ENCODE data around the gene FIG4. TPM values are rescaled to one million over a fixed set of nuclear protein-coding genes. Genes with fewer than 3 reads are reported as not detected.

Gene FIG4
- total and polyA plus RNA-seq, 2 of the 4 experiments (the other 2 are of a cell fraction) = 12.1 to 15.4 TPM

- Histone ChIP-seq H3K27me3 (ENCODE audit: control insufficient read depth, insufficient read depth, low read length) (no peaks in the 10 kb centered on the region), H2BK20ac (ENCODE audit: low read depth, low read length) (peak overlapping the region; percentile 71; the same call in 1 of the 2 replicates), H3K56ac (ENCODE audit: extremely low read depth, insufficient read depth, low read length) (no peak overlapping the region), H4K91ac (ENCODE audit: insufficient read depth, low read depth, low read length) (peak overlapping the region; percentile 70; the same call in 1 of the 2 replicates), H3K18ac (ENCODE audit: low read depth, low read length) (no peak overlapping the region), H2AFZ (replicated peaks; ENCODE audit: low read length, poor library complexity) (no peak overlapping the region), H3K9me1 (ENCODE audit: insufficient read depth, low read length) (0 out of 2 replicates have a peak, but pooled peaks cover 4% of the 10 kb centered on the region), H2AK5ac (ENCODE audit: low read depth, low read length) (no peak overlapping the region), H2BK120ac (ENCODE audit: low read depth, low read length) (peak overlapping the region; percentile 70), H3K4me3 (ENCODE audit: insufficient read depth, low read depth, low read length) (no peak overlapping the region), H2AK9ac (replicated peaks; ENCODE audit: low read depth, low read length, poor library complexity) (no peak overlapping the region), H2BK15ac (ENCODE audit: low read depth, low read length) (0 out of 3 replicates have a peak overlapping the region, but pooled peaks have one; percentile 10), H4K8ac (ENCODE audit: low read depth in 2 of 2, low read length in 2 of 2) (no peak overlapping the region; a peak in 1 of 4 replicates), H4K20me1 (ENCODE audit: insufficient read depth, low read length) (no peaks in the 10 kb centered on the region), H3K4me1 (ENCODE audit: control insufficient read depth, insufficient read depth, low read length) (peaks cover 5% of the 10 kb centered on the region), H3K9me3 (ENCODE audit: control insufficient read depth, insufficient read depth, low read length) (no peaks in the 10 kb centered on the region), H3K4ac (ENCODE audit: low read depth, low read length) (peak overlapping the region; percentile 43; the same call in 1 of the 2 replicates), H3K23ac (ENCODE audit: low read depth, low read length) (no peak overlapping the region), H2BK5ac (ENCODE audit: low read depth, low read length, poor library complexity, severe bottlenecking) (no peak overlapping the region), H3K36me3 (ENCODE audit: control insufficient read depth, insufficient read depth, low read length) (peaks cover 3% of the 10 kb centered on the region), H3K27ac (ENCODE audit: insufficient read depth, low read length) (no peak overlapping the region), H4K5ac (ENCODE audit: low read depth, low read length) (no peak overlapping the region), H3K4me2 (ENCODE audit: low read depth, low read length) (no peak overlapping the region), H3K9ac (ENCODE audit: low read depth, low read length) (no peak overlapping the region), H3K79me1 (ENCODE audit: low read depth in 1 of 2, low read length in 2 of 2) (no peaks in the 10 kb centered on the region), H3K14ac (replicated peaks; ENCODE audit: low read depth, low read length) (no peak overlapping the region)
- BruUV-seq (replicated peaks) = no TSS peak
- no CpG with 5 or more reads among the region's 3 CpGs for WGBS, 2 experiments (ENCODE audit: extremely low coverage in 2 of 2, insufficient read length in 1 of 2)
- ChIA-PET POLR2A (ENCODE audit: unreplicated experiment) (no interaction called here), CTCF (interaction anchor here (0.8 kb wide), 1 partner anchor 251 kb away, joined by 3 read pairs; no protein-coding TSS in a partner anchor)
- intact Hi-C loops (cut with micrococcal nuclease) (no loop called here), in situ Hi-C loops (cut with MboI; ENCODE audit: low sequenced_read_pairs) (no loop called here), dilution Hi-C loops (cut with HindIII; ENCODE audit: low sequenced_read_pairs, unreplicated experiment) (no loop called here)
- no peak for DNase-seq
- no peak for ATAC-seq (ENCODE audit: low read depth)
- no peak for TF ChIP-seq SMC3 (IDR thresholded peaks at IDR 0.05; ENCODE audit: low read depth, low read length)
- no peak for TF ChIP-seq CHD1 (IDR thresholded peaks at IDR 0.05; ENCODE audit: low read depth, low read length)
- TF ChIP-seq MAFK (IDR thresholded peaks at IDR 0.05; ENCODE audit: low read depth, low read length) = no peak
Observed at GRCh38 chr6:109788687-109789086, 97.6 kb downstream of the FIG4 start.
